ENCODE measurements around the gene GOT1.
A peak's percentile ranks its signal among the peaks of the same experiment; 100 is the strongest.

GOT1 gene

GRCh38 chr10:99430451-99431189 lies at the start of gene GOT1:
GOT1 (minus strand) TSS chr10:99430624; CDS start chr10:99430565, 59 bp downstream.
- peak; percentile 96 for DNase-seq

DNA sequence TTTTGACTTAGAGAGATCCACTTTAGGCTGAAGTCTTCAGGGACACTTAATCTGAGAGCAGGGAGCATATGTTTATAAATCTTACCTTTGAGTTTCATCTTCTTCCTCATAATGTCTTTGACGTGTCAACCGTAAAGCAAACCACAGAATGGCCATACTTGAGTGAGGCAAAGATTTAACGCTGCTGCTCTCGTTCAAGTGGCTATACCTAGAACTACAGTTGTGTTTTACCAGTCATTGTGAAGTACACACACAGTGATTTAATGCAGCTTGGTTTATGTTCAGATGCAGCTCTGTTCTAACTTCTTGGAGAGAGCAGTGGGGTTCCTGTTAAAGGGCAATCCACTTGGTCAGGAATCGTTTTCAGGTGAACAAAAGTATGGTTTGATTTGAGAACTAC lies 39.9 kb upstream of the GOT1 start:
- no peak for DNase-seq

DNA sequence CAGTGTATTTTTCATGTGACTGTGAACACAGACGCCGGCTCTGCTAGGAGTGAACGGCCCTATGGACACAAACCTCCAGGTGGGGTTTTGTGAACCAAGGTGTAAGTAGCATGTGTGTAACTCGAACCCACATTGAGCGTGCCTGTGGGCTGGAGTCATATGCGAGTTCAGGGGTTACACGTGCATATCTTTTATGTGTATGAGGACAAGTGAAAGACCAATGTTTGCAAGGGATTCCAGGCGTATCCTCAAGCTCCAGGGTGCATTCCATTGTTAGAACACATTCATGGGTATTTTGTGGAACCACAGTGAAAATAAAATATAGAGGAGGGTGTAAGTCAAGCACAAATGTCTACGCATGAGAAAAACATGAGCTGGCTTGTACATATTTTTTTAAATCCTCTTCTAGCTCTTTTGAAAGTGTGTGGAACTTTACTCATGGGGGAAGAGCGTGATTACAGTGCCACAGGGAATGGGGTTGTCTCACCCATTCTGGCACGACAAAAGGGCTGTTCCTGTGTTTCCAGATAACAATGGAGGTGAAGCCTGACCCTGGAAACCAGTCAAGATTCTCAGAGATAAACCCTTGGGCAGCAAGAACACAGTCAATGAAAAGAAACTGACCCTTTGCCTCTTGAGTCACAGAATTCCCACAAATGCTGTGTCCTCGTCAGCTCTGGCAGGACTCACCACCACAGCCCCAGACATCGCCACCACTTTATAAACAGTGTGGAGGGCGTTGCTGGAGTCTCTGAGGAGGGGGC lies 37.0 kb upstream of the GOT1 start:
- DNase-seq = no peak

DNA sequence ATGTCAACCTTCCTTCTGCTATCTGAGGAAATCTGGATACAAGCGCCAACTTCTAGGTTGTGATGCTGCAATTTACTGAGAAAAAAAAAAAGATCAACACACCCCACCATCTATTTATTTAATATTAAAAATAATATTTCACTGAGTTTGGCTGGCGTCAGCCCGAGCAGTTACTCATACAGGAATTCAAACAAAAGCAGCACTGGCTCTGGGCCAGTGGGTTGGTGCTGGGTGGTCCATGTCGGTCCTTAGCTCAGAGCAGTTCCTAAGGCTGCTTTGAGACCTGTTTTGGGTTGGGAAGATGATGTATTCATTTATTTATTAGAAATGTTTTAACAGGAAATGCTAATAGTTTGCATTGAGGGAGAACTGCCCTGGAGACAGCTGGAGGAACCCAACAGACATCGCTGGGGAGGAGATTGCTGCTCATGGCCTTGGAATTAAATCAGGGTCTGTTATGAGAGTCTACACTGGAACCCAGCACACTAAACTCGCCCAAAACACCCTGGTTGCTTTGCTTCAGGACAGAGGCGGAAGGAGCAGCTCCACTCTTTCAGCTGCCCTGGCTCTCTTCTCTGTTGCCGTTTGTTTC lies 36.3 kb upstream of the GOT1 start:
- DNase-seq = no peak

- DNase-seq = no peak
These were observed 30.8 kb upstream of the GOT1 start for GRCh38 chr10:99461230-99461629.

- no peak for DNase-seq
These were observed 29.6 kb upstream of the GOT1 start for GRCh38 chr10:99460070-99460469.

DNA sequence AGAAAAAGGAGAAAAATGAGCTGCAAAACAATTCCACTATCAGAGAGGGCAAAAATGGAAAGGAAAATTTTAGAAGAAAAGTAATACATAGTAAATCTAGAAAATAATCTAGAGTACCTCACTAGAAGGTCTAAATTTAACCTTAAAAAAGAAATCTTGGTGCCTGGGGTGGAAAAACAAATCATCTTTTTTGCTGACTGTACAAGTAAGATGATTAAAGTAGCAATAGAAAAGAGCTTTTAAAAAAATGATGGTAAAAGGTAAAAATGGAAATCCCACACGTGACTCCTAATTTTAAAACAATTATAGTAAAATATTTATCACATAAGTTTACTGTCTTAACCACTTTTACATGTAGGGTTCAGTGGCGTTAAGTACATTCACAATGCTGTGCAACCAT lies 28.8 kb upstream of the GOT1 start:
- DNase-seq = no peak

GRCh38 chr10:99457813-99458212 lies 27.4 kb upstream of the GOT1 start:
- DNase-seq = no peak

DNA sequence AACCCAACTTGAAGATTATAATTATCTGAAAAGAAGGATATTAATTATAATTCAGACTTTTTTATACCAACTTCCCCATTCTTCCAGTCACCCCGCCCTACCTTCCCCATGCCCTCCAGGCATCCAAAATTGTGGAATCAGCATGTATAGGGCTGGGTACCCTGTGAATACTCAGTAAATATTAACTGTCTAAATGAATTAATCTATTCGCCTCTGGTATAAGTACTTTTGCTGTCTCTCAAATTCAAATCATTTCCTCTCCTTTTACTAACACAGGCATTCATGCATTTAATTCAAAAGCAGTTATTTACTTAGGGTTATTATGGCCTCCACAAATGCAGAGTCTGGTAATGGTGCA lies 26.5 kb upstream of the GOT1 start:
- DNase-seq = no peak

- DNase-seq = no peak
These were observed 25.9 kb upstream of the GOT1 start for GRCh38 chr10:99456207-99456930.

GRCh38 chr10:99451981-99452380 lies 21.6 kb upstream of the GOT1 start:
- no peak for DNase-seq

- DNase-seq = no peak
These were observed 21.0 kb upstream of the GOT1 start for GRCh38 chr10:99451499-99451788.

- no peak for DNase-seq
These were observed 20.4 kb upstream of the GOT1 start for GRCh38 chr10:99450624-99451498.

GRCh38 chr10:99450156-99450555 lies 19.7 kb upstream of the GOT1 start:
- no peak for DNase-seq

- peak; percentile 38 for DNase-seq
These were observed 18.6 kb upstream of the GOT1 start for GRCh38 chr10:99449023-99449422.

DNA sequence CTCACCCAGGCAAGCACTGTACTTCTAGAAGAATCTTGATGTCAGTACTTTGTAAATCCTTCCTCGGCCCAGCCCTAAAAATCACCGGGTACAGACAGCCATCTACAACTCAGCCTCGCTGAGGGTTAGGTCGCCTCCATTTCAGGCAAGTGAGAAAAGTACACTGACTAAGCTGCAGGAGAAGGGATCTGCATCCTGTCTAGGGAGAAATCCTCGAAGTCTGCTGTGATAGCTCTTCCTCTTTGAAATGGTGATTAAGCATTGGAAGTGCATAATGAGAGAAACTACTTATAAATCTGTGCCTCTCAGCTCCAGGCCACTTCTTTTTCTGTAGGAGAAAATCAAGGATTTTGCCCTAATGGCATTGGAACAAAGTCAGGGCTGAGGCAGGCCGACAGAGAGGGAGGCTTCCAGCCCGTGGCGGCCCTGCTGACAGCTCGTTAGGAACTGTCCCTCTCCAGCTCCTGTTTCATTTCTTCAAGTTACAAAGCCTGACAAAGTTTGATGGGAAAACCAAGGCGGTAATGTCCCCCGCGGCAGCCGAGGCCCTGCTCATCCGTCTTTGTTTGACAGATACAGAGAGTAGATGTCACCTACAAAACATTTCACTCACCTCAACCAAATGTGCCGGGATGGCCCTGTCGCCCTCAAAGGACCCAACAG lies 14.1 kb upstream of the GOT1 start:
- no peak for DNase-seq

- DNase-seq = no peak
These were observed 13.1 kb upstream of the GOT1 start for GRCh38 chr10:99443500-99443899.

DNA sequence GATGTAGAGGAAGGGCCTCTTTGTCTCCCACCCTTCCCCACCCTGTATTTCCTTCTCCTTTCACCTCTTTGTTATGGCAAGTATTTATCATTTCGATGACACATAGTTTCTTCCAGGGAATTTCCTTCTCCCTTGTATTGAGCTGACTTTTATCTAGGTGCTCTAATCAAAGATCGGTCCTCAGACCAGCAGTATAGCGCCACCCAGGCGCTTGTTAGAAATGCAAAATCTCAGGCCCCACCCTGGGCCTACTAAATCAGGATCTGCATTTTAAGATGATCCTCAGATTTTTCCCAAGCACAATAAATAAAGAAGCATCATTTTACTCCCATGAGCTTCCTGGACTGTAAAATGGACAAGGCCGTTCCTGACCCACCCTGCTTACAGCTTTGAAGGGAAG lies 12.0 kb upstream of the GOT1 start:
- no peak for DNase-seq

DNA sequence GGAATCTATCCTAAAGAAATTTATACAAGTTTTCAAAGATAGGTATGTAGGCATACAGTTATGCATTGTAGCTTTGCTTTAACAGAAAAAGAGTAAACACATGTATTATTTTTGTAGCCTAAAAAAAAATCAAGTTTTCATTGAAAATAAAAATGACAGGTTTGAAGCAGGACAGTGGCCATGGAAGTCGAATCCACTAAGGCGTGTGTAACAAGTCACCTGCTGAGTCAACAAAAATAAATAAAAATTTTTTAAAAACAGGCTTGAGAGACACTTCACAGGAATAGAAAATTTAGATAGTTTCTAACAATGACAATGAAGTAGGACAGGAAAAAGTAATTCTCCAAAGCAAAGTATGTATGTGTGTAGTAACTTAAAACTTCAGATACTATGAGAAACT lies 8.5 kb upstream of the GOT1 start:
- DNase-seq = no peak

GRCh38 chr10:99435986-99436638 lies 5.7 kb upstream of the GOT1 start:
- peak; percentile 47 for DNase-seq

GRCh38 chr10:99433378-99434020 lies 3.1 kb upstream of the GOT1 start:
- DNase-seq = no peak

Data from NCI-H1436 (cell line).